ENCODE measurements around the gene PAPSS2.

DNA sequence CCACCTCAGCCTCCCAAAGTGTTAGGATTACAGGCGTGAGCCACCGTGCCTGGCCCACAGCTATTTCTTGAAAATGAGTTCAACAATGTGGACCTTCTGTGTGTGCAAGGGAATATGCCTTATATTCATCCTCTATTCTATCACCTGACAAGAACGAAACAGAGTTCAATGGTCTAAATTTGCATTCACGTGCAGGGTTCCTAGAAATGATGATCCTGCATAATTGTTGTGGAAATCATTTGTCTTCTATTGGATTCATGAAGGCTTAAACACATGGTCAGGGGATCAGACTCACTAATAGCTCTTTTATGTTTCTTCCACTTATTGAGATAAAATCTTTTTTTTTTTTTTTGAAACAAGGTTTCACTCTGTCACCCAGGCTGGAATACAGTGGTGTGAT lies 23.7 kb downstream of the PAPSS2 start:
- no peak for TF ChIP-seq CTCF (IDR thresholded peaks at IDR 0.05 in 8 of 11, conservative IDR thresholded peaks at IDR 0.05 in 3 of 11)
- TF ChIP-seq POLR2A (IDR thresholded peaks at IDR 0.05) = no peak

Measured in spleen (tissue), 7 donors.